Keratinocyte (primary cell): ENCODE results near the gene PTRHD1.

ENCODE experiments used
- CTCF ChIP-seq, 3 experiments: IDR thresholded peaks in 1 of 3; conservative IDR thresholded peaks in 1 of 3; optimal IDR thresholded peaks in 1 of 3; 2 replicates in 2 of 3; 3 replicates in 1 of 3; pipeline versions ENCODE3 to v1.5.1; 2011; ENCODE audit warnings: low read length in 3 of 3, mild to moderate bottlenecking in 3 of 3, moderate library complexity in 2 of 3, control low read depth in 1 of 3, inconsistent platforms in 1 of 3; ENCODE audit not compliant: insufficient read depth in 2 of 3; ENCODE audit errors: extremely low read depth in 1 of 3
- EZH2 ChIP-seq: IDR thresholded peaks from one replicate; pipeline ENCODE4 v1.6.1; 2012; ENCODE audit warnings: inconsistent platforms, mild to moderate bottlenecking, low read length, moderate library complexity

DNA sequence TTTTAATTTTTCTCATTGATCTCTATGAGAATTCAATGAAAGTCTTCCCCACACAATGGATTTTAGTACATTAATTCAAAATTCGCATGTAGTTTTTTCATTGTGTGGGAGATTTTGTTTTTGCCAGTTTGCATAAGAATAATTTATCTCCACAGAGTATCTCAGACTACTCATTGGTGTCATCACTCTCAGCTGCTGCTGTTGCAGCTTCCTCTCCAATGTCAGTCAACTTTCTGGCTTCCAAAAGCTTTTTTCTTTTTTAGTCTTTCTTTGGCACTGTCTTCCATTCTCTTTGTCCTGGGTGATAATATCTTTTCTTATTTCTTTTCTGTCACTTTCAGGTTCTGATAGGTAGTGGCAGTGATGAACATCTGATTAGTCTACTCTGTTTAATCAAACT lies 50.5 kb downstream of the PTRHD1 start:
- TF ChIP-seq EZH2 (no peak), CTCF (optimal IDR thresholded peaks at IDR 0.05 in 1 of 3, IDR thresholded peaks at IDR 0.05 in 1 of 3, conservative IDR thresholded peaks at IDR 0.05 in 1 of 3; ENCODE audit: extremely low read depth in 1 of 3, insufficient read depth in 2 of 3, low read length in 3 of 3) (no peak)
